Stimulated activated memory B cell treated with anti-CD40 and anti-IgM and Interleukin-4, amounts not matched to agents 10 μg/mL and 1 μg/mL and 100 μg/mL, for 72 hours (primary cell): ENCODE data around the gene MUC6.

Experiments
- ATAC-seq: fragments of 150-1000 bp; cut with Tn5 transposase; 2 replicates; pipeline ENCODE4 v1.10.0; 2021
- H3K27ac Mint-ChIP-seq: one replicate; pipeline ENCODE4 v1.8.0; 2022; ENCODE audit warnings: mild to moderate bottlenecking, mixed read lengths
- H3K27me3 Mint-ChIP-seq: one replicate; pipeline ENCODE4 v1.8.0; 2022; ENCODE audit warnings: mixed read lengths
- H3K36me3 Mint-ChIP-seq: one replicate; pipeline ENCODE4 v1.8.0; 2022; ENCODE audit warnings: mixed read lengths
- H3K4me1 Mint-ChIP-seq: one replicate; pipeline ENCODE4 v1.8.0; 2022; ENCODE audit warnings: mixed read lengths
- H3K4me3 Mint-ChIP-seq: one replicate; pipeline ENCODE4 v1.8.0; 2022; ENCODE audit warnings: mild to moderate bottlenecking, moderate library complexity, mixed read lengths
- H3K9me3 Mint-ChIP-seq: one replicate; pipeline ENCODE4 v1.8.0; 2022; ENCODE audit warnings: mixed read lengths

MUC6 gene

DNA sequence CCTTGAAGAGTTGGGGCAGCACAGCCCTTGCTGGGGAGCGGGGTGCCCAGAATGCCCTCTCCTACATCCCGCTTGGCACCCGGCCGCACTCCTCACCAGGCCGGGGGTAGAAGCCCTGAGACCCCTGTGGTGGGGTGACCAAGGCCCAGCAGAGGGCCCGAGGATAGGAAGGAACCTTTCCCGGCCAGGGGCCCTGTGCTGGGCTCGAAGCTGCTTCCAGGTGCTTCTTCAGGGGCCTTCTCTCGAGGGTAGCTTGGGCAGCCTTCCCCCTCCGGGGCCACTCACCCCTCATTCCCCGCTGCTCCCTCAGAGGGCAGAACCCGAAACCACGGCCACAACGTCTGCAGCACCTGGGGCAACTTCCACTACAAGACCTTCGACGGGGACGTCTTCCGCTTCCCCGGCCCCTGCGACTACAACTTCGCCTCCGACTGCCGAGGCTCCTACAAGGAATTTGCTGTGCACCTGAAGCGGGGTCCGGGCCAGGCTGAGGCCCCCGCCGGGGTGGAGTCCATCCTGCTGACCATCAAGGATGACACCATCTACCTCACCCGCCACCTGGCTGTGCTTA lies 38.9 kb upstream of the MUC6 start:
- no peaks in the 10 kb centered on the region for H3K36me3 Mint-ChIP-seq
- no peak overlapping the region for H3K27ac Mint-ChIP-seq
- H3K4me3 Mint-ChIP-seq: no peak overlapping the region
- H3K9me3 Mint-ChIP-seq: no peaks in the 10 kb centered on the region
- H3K4me1 Mint-ChIP-seq: no peaks in the 10 kb centered on the region
- H3K27me3 Mint-ChIP-seq: peaks cover 40% of the 10 kb centered on the region
- no peak for ATAC-seq

DNA sequence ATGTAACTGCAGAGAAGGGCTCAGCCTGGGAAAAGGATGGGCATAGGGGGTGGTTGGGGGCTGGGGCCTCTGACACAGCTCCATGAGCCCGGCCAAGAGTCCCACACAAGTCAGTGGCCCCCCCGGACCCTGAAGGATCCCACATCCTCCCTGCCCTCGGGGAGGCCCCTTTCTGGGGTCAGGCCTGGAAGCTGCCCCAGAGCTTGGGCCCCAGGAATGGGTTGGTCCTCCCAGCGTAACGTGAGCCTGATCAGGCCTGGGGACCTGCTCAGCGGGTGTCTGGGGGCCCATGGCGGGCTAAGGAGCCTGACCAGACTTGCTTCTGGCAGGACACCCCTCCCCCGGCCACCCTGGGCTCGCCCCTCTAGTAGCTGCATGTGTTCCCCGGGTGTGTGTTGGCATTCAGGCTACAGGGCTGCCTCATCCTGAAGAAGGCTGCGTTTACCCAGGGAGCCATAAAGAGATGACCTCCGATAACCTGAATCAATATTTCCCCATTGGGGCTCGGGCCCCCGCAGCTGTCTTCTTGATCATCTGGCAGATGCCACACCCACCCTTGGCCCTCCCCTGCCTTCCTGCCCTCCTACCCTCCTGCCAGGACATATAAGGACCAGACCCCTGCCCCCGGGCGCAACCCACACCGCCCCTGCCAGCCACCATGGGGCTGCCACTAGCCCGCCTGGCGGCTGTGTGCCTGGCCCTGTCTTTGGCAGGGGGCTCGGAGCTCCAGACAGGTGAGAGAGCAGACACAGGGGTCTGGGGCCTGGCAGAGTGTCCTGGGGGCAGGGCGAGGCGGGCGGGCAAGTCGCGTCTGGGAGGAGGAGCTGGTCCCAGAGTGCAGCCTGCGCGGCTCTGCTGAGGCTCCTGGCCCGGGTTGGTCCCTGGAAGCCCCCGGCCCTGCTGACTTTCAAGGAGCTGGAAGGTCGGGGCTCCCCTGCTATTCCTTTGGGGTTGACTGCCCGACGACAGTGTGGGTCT lies 38.0 kb upstream of the MUC6 start, which contains the start of gene MUC2:
Gene MUC2, plus strand, starts transcription at position 631 of the 978 bp plus-strand sequence.
- no peak for ATAC-seq
- Mint-ChIP-seq H3K36me3 (no peaks in the 10 kb centered on the region), H3K27ac (no peak within 1 kb of the TSS), H3K4me1 (no peaks in the 10 kb centered on the region), H3K9me3 (peaks cover 6% of the 10 kb centered on the region), H3K4me3 (no peak within 1 kb of the TSS), H3K27me3 (peaks cover 49% of the 10 kb centered on the region)

DNA sequence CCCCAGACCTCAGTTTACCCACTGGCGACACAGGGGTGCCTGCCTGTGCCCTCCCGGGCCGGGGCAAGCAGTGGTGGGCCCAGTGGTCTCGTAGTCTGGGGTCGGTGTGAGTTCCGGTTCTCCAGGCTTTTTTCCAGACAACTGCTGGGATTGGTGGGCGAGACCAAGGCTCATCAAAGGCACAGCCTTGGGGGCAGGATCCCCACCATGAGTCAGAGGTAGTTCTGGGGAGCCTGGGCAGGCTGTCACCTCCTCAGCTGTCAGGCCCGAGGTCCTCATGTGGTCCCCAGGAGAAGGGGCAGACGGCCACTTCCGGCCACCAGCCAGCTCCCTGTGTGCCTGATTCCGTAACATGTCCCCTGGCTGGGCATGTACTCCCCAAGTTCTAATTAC lies 37.3 kb upstream of the MUC6 start:
- Mint-ChIP-seq H3K9me3 (peaks cover 7% of the 10 kb centered on the region), H3K27ac (no peak overlapping the region), H3K4me1 (no peaks in the 10 kb centered on the region), H3K4me3 (no peak overlapping the region), H3K36me3 (no peaks in the 10 kb centered on the region), H3K27me3 (peaks cover 49% of the 10 kb centered on the region)
- no peak for ATAC-seq

GRCh38 chr11:1073261-1073724 lies 36.8 kb upstream of the MUC6 start:
- ATAC-seq: no peak
- H3K9me3 Mint-ChIP-seq: peaks cover 7% of the 10 kb centered on the region
- no peak overlapping the region for H3K4me3 Mint-ChIP-seq
- H3K4me1 Mint-ChIP-seq: no peaks in the 10 kb centered on the region
- H3K27ac Mint-ChIP-seq: no peak overlapping the region
- no peaks in the 10 kb centered on the region for H3K36me3 Mint-ChIP-seq
- H3K27me3 Mint-ChIP-seq: peaks cover 49% of the 10 kb centered on the region

- ATAC-seq: no peak
- Mint-ChIP-seq H3K27ac (no peak overlapping the region), H3K4me1 (no peaks in the 10 kb centered on the region), H3K36me3 (no peaks in the 10 kb centered on the region), H3K9me3 (peaks cover 7% of the 10 kb centered on the region), H3K27me3 (peaks cover 49% of the 10 kb centered on the region), H3K4me3 (no peak overlapping the region)
Measured at GRCh38 chr11:1072821-1073231, 36.3 kb upstream of the MUC6 start.

DNA sequence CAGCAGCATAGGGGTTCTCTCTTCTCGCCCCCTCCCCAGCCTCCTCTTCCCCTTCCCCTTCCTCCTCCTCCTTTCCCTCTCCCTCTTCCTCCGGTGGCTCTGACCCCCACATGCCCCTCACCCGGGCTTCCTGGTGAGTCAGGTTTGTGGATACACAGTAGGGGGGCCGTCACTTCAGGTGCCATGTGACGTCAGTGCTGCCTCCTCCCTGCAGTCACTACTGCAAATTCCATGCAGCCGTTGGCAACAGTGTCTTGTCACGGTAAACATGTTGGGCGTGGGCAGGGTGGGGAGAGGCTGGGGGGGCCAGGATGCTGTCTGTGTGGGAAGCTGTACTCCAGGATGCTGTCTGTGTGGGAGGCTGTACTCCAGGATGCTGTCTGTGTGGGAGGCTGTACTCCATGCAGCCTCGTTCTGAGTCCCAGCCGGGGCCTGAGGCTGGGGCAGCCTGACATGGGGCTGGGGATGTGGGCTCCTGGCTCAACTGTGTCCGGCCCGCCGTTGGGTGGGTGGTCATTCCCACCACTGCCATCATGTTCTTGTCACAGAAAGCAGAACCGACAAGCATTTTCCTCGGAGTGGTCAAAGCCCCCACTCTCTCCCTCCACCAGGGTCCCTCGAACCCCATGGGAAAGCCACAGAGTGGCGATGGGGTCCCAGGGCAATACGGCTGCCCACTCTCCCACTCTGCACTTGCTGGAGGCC lies 35.8 kb upstream of the MUC6 start:
- peaks cover 7% of the 10 kb centered on the region for H3K9me3 Mint-ChIP-seq
- H3K4me3 Mint-ChIP-seq: no peak overlapping the region
- no peaks in the 10 kb centered on the region for H3K36me3 Mint-ChIP-seq
- no peak overlapping the region for H3K27ac Mint-ChIP-seq
- H3K4me1 Mint-ChIP-seq: no peaks in the 10 kb centered on the region
- H3K27me3 Mint-ChIP-seq: peaks cover 49% of the 10 kb centered on the region
- no peak for ATAC-seq

DNA sequence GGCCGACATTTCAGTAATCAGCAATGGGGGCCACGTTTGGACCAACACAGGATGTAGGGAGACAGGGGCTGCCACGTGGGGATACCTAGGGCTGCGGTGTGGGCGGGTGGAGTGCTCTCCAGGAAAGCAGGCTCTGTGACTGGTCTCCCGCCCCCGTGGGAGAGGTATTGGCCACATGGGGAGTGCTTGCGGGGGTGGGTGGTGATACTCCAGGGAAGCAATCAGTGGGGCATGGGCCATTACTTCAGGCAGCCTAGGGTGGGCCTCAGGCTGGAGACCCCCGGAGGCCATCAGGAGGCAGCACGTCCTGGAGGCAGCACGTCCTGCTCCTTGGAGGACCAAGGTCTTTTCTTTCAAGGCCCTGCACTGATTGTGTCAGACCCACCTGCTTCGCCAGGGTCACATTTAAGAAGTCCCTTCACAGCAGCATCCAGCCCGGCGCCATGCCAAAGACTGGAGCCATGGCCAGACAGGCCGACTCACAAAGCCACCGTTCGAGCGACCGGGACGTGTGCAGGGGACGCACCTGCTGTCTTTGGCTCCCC lies 35.1 kb upstream of the MUC6 start:
- H3K4me1 Mint-ChIP-seq: no peaks in the 10 kb centered on the region
- no peak overlapping the region for H3K27ac Mint-ChIP-seq
- H3K36me3 Mint-ChIP-seq: no peaks in the 10 kb centered on the region
- ATAC-seq: no peak
- H3K9me3 Mint-ChIP-seq: peaks cover 7% of the 10 kb centered on the region
- H3K4me3 Mint-ChIP-seq: no peak overlapping the region
- H3K27me3 Mint-ChIP-seq: peaks cover 49% of the 10 kb centered on the region

- peaks cover 7% of the 10 kb centered on the region for H3K9me3 Mint-ChIP-seq
- no peaks in the 10 kb centered on the region for H3K4me1 Mint-ChIP-seq
- no peaks in the 10 kb centered on the region for H3K36me3 Mint-ChIP-seq
- H3K4me3 Mint-ChIP-seq: no peak overlapping the region
- no peak overlapping the region for H3K27ac Mint-ChIP-seq
- H3K27me3 Mint-ChIP-seq: peaks cover 49% of the 10 kb centered on the region
- no peak for ATAC-seq
Measured at GRCh38 chr11:1070594-1071462, 34.3 kb upstream of the MUC6 start.

DNA sequence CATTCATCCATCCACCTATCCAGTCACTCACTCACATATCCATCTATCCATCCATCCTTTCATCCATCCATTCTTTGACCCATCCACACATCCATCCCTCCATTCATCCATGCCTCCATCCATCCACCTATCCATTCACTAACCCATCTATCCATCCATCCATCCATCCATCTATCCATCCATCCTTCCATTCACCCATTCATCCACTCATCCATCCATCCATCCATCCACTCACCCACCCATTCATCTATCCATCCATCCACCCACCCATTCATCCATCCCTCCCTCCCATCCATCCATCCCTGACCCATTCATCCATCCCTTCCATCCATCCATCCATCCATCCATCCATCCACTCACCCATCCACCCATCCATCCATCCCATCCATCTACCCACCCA lies 33.2 kb upstream of the MUC6 start:
- Mint-ChIP-seq H3K4me3 (no peak overlapping the region), H3K9me3 (peaks cover 7% of the 10 kb centered on the region), H3K27ac (no peak overlapping the region), H3K36me3 (no peaks in the 10 kb centered on the region), H3K27me3 (peaks cover 47% of the 10 kb centered on the region), H3K4me1 (no peaks in the 10 kb centered on the region)
- no peak for ATAC-seq

DNA sequence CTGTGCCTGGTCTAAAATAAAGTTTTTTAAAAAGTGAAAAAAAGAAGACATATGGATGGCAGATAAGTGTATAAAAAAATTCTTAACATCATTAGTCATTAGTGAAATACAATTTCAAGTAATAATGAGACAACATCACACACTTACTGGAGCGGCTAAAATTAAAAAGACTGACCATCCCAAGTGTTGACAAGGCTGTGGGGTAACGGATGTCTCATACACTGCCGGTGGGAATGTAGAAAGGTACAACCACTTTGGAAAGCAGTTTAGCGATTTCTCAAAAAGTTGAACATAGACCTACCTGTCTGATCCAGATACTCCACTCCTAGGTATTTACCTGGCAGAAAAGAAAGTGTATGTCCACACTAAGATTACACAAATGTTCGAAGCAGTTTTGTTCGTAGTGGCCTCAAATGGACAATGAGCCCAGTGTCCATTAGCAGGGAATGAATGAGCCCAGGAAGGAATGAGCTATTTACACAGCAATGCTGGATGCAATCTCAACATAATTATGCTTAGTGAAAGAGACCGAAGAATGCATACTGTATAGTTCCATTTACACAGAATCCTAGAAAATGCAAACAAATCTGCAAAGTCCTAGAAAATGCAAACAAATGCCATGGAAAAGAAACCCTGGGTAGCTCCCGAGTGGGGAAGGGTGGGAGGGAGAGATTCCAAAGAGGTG lies 31.4 kb upstream of the MUC6 start:
- peaks cover 47% of the 10 kb centered on the region for H3K27me3 Mint-ChIP-seq
- H3K36me3 Mint-ChIP-seq: no peaks in the 10 kb centered on the region
- no peak for ATAC-seq
- peaks cover 7% of the 10 kb centered on the region for H3K9me3 Mint-ChIP-seq
- no peak overlapping the region for H3K4me3 Mint-ChIP-seq
- H3K4me1 Mint-ChIP-seq: peaks cover 6% of the 10 kb centered on the region
- H3K27ac Mint-ChIP-seq: no peak overlapping the region

DNA sequence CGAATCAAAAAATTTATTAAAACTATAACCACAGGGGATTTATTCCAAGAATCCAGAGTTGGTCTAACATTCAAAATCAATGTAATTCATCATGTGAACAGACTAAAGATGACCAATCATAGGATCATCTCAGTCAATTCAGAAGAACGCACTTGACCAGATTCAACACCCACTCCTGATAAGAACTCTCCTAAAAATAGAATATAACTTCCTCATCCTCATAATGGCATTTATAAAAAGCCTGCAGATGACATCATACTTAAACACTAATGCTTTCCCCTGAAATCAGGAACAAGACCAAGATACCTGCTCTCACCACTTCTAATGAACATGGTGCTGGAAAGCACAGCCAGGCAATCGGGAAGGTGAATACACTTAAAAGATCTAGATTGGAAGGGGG lies 27.6 kb upstream of the MUC6 start:
- Mint-ChIP-seq H3K4me1 (peaks cover 6% of the 10 kb centered on the region), H3K9me3 (peaks cover 8% of the 10 kb centered on the region), H3K27ac (no peak overlapping the region), H3K4me3 (no peak overlapping the region), H3K36me3 (no peaks in the 10 kb centered on the region), H3K27me3 (peaks cover 42% of the 10 kb centered on the region)
- ATAC-seq: no peak

DNA sequence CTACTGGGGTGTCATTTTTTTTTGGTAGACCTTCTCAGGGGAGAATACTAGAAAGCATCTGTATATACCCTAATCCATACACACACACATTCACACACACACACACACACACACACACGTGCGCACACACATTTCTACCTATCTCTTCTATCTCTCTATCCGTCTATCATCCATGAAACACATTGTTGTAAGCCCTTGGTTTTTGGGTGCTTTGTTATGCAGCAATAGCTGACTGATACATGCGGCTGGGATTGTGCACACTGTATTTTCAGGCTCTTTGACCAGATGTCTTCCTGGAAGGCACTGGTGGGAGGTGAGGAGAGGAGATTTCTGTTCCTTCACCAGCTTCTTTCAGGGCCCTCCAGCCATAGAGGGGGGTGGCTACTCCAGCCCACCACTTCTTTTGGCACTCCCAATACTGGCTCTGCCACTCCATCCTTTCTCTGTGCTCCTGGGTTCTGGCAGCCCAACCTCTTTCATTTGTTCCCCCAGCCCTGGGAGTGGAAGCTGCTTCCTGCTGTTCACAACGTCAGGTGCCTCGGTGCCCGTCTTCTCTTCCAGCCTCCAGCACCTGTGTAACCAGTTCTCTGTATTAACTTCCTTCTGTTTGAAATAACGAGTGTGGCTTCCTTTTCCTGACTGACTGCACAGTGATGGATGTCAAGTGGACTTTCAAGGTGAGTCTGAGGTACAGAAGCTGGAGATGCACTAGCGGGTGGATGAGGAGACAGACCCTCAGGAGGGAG lies 25.7 kb upstream of the MUC6 start:
- no peak overlapping the region for H3K27ac Mint-ChIP-seq

GRCh38 chr11:1060852-1061616 lies 24.5 kb upstream of the MUC6 start:
- Mint-ChIP-seq H3K4me1 (peaks cover 6% of the 10 kb centered on the region), H3K27ac (no peak overlapping the region), H3K27me3 (peaks cover 70% of the 10 kb centered on the region), H3K9me3 (peaks cover 8% of the 10 kb centered on the region), H3K36me3 (no peaks in the 10 kb centered on the region), H3K4me3 (no peak overlapping the region)
- no peak for ATAC-seq

More for the DNA sequence above, 25.7 kb upstream of the MUC6 start:
- Mint-ChIP-seq H3K4me3 (no peak overlapping the region), H3K27me3 (peaks cover 58% of the 10 kb centered on the region), H3K9me3 (peaks cover 8% of the 10 kb centered on the region), H3K4me1 (peaks cover 6% of the 10 kb centered on the region), H3K36me3 (no peaks in the 10 kb centered on the region)
- no peak for ATAC-seq
